WTC11 (cell line): Measurements from ENCODE around the gene CACTIN. TPM values are rescaled to one million over a fixed set of nuclear protein-coding genes. Genes with fewer than 3 reads are reported as not detected.

ENCODE experiments used
- ATAC-seq: fragments of 200-7000 bp; cut with Tn5 transposase; 2 replicates; pipeline ENCODE4 v1.10.0; 2021; ENCODE audit warnings: mild to moderate bottlenecking, moderate library complexity
- CTCF ChIA-PET: fragments of 300-600 bp; sonication (Branson Sonifier 250); formaldehyde crosslinking; loops from one replicate; lab custom pipeline; 2021; ENCODE audit warnings: antibody characterized with exemption; lab: Charles Lee
- POLR2A ChIA-PET: fragments of 350-600 bp; sonication (Branson Sonifier 250); formaldehyde crosslinking; loops from one replicate; lab custom pipeline; 2021; ENCODE audit warnings: antibody characterized with exemption; lab: Charles Lee
- DNase-seq: peaks from one replicate; pipeline ENCODE4 v3.0.0; 2021; ENCODE audit warnings: low spot score
- H3K27ac Mint-ChIP-seq: 2 replicates; pipeline ENCODE4 v1.8.0; 2021; ENCODE audit warnings: mixed read lengths
- H3K27me3 Mint-ChIP-seq: 2 replicates; pipeline ENCODE4 v1.8.0; 2021; ENCODE audit warnings: low read depth, mild to moderate bottlenecking, moderate library complexity, mixed read lengths
- H3K36me3 Mint-ChIP-seq: 2 replicates; pipeline ENCODE4 v1.8.0; 2021; ENCODE audit warnings: mixed read lengths
- H3K4me1 Mint-ChIP-seq: 2 replicates; pipeline ENCODE4 v1.8.0; 2022; ENCODE audit warnings: mixed read lengths
- H3K4me3 Mint-ChIP-seq: 2 replicates; pipeline ENCODE4 v1.8.0; 2021; ENCODE audit warnings: mild to moderate bottlenecking, moderate library complexity, mixed read lengths
- H3K9me3 Mint-ChIP-seq: 2 replicates; pipeline ENCODE4 v1.8.0; 2021; ENCODE audit warnings: mixed read lengths
- AFF4 ChIP-seq: sonication (generic); formaldehyde crosslinking; IDR thresholded peaks from 2 replicates; pipeline ENCODE4 v1.8.1; 2023; ENCODE audit warnings: mild to moderate bottlenecking, missing genetic modification reagents, borderline replicate concordance
- ATF6 ChIP-seq: sonication (generic); formaldehyde crosslinking; IDR thresholded peaks from 2 replicates; pipeline ENCODE4 v1.8.1; 2023; ENCODE audit warnings: mild to moderate bottlenecking, missing genetic modification reagents
- GABPB1 ChIP-seq: sonication (generic); formaldehyde crosslinking; IDR thresholded peaks from 2 replicates; pipeline ENCODE4 v1.8.1; 2023; ENCODE audit warnings: mild to moderate bottlenecking, missing genetic modification reagents
- HMGXB4 ChIP-seq: sonication (generic); formaldehyde crosslinking; IDR thresholded peaks from 2 replicates; pipeline ENCODE4 v1.8.1; 2023; ENCODE audit warnings: mild to moderate bottlenecking, moderate library complexity, missing genetic modification reagents
- IRF2 ChIP-seq: sonication (generic); formaldehyde crosslinking; IDR thresholded peaks from 2 replicates; pipeline ENCODE4 v1.8.0; 2022; ENCODE audit warnings: low read depth, missing genetic modification reagents, borderline replicate concordance
- MYBL2 ChIP-seq: sonication (generic); formaldehyde crosslinking; IDR thresholded peaks from 2 replicates; pipeline ENCODE4 v1.8.1; 2023; ENCODE audit warnings: mild to moderate bottlenecking, moderate library complexity, missing genetic modification reagents
- NFE2L1 ChIP-seq: sonication (generic); formaldehyde crosslinking; IDR thresholded peaks from 2 replicates; pipeline ENCODE4 v1.8.1; 2023; ENCODE audit warnings: missing genetic modification reagents
- NR2C2 ChIP-seq: sonication (generic); formaldehyde crosslinking; IDR thresholded peaks from 2 replicates; pipeline ENCODE4 v1.8.0; 2022; ENCODE audit warnings: mild to moderate bottlenecking, missing genetic modification reagents
- PRDM15 ChIP-seq: sonication (generic); formaldehyde crosslinking; IDR thresholded peaks from 2 replicates; pipeline ENCODE4 v1.8.0; 2022; ENCODE audit warnings: missing genetic modification reagents
- SOX15 ChIP-seq: fragments of 250-450 bp; sonication (Bioruptor Pico); IDR thresholded peaks from 2 replicates; pipeline ENCODE4 v1.9.0; 2021; ENCODE audit warnings: mild to moderate bottlenecking
- SP1 ChIP-seq: sonication (generic); formaldehyde crosslinking; conservative IDR thresholded peaks from 2 replicates; pipeline ENCODE4 v1.8.1; 2022; ENCODE audit warnings: missing genetic modification reagents
- USF2 ChIP-seq: sonication (generic); formaldehyde crosslinking; IDR thresholded peaks from 2 replicates; pipeline ENCODE4 v1.8.1; 2023; ENCODE audit warnings: mild to moderate bottlenecking, missing genetic modification reagents, moderate library complexity
- ZNF138 ChIP-seq: sonication (generic); formaldehyde crosslinking; conservative IDR thresholded peaks from 2 replicates; pipeline ENCODE4 v1.8.1; 2022; ENCODE audit warnings: mild to moderate bottlenecking, moderate library complexity, missing genetic modification reagents
- ZNF281 ChIP-seq: sonication (generic); formaldehyde crosslinking; IDR thresholded peaks from 2 replicates; pipeline ENCODE4 v1.8.0; 2023; ENCODE audit warnings: mild to moderate bottlenecking, missing genetic modification reagents
- total RNA-seq: library from RNA; stranded (reverse); gene quantifications from 3 replicates; pipeline ENCODE4 v1.2.3, GENCODE V29; 2021

Gene CACTIN
- total RNA-seq, 1 experiment from 2014 or later, result 42.2 TPM

GRCh38 chr19:3661284-3662238, 35.0 kb upstream of the CACTIN start:
- ChIA-PET POLR2A (no interaction called here), CTCF (interaction anchor here (1.0 to 1.9 kb wide), 5 partner anchors 10 to 76 kb away, joined by 3 to 5 read pairs (median 4); partner anchors contain the start of gene GIPC3)
- ATAC-seq, result no peak
- Mint-ChIP-seq H3K36me3 (peaks cover 27% of the 10 kb centered on the region), H3K9me3 (no peaks in the 10 kb centered on the region), H3K27me3 (no peaks in the 10 kb centered on the region), H3K4me3 (no peak overlapping the region), H3K4me1 (no peaks in the 10 kb centered on the region), H3K27ac (no peak overlapping the region)
- no peak for DNase-seq
- TF ChIP-seq SP1 (CRISPR knock-in tag) (no peak), PRDM15 (CRISPR knock-in tag) (no peak), HMGXB4 (CRISPR knock-in tag) (no peak), MYBL2 (no peak), USF2 (CRISPR knock-in tag) (peak; percentile 21; the same call in 1 of the 2 replicates)

- H3K27me3 Mint-ChIP-seq, result no peaks in the 10 kb centered on the region
- H3K27ac Mint-ChIP-seq, result no peak overlapping the region
- DNase-seq (no peak), ATAC-seq (no peak)
- ChIA-PET CTCF (interaction anchor here (0.6 to 1.9 kb wide), 7 partner anchors 11 to 139 kb away, joined by 3 to 4 read pairs (median 3); partner anchors contain the start of genes GIPC3 and PIP5K1C), POLR2A (no interaction called here)
- H3K4me3 Mint-ChIP-seq, result no peak overlapping the region
- H3K9me3 Mint-ChIP-seq, result no peaks in the 10 kb centered on the region
- H3K36me3 Mint-ChIP-seq, result peaks cover 27% of the 10 kb centered on the region
- no peaks in the 10 kb centered on the region for H3K4me1 Mint-ChIP-seq
- no peak for TF ChIP-seq NR2C2 (CRISPR knock-in tag)
- no peak for TF ChIP-seq IRF2 (CRISPR knock-in tag)
- no peak for TF ChIP-seq ZNF138
- no peak for TF ChIP-seq ATF6 (CRISPR knock-in tag)
- no peak for TF ChIP-seq SOX15
- no peak for TF ChIP-seq NFE2L1
- no peak for TF ChIP-seq AFF4 (CRISPR knock-in tag)
- no peak for TF ChIP-seq USF2 (CRISPR knock-in tag)
- TF ChIP-seq GABPB1 (CRISPR knock-in tag), result no peak
- TF ChIP-seq ZNF281 (CRISPR knock-in tag), result no peak
These were observed 34.1 kb upstream of the CACTIN start for GRCh38 chr19:3660493-3661219.
